Measurements from ENCODE around the gene POPDC3. TPM values are rescaled to one million over a fixed set of nuclear protein-coding genes. Genes with fewer than 3 reads are reported as not detected.

The POPDC3 gene
- total RNA-seq, 2 donors from 2014 or later = not detected

DNA sequence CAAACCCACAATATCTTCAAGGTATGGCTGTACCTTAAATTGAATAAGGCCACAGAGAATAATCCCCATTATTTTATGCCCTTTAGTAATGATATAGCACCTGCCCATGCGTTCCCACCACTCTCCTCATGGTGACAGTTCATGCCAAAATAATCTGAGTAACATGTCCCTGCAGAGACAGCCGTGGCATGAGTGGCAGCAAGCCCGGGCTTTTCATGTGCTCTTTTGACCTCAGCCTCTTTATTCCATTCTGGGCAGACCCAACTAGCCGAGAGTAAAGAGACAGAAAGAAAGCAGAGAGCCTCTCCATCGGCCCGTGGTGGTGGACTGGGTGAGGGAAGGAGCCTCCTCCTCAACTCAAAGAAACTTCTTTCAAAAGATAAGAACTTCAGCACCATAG lies 19.9 kb upstream of the POPDC3 start:
- DNase-seq = no peak
- no peak for ATAC-seq
- Histone ChIP-seq H3K9me3 (no peaks in the 10 kb centered on the region), H3K4me3 (no peak overlapping the region), H3K36me3 (replicated peaks in 1 of 2; ENCODE audit: insufficient read depth in 1 of 2, low read depth in 2 of 2) (no peaks in the 10 kb centered on the region), H3K27ac (no peak overlapping the region), H3K27me3 (no peaks in the 10 kb centered on the region), H3K4me1 (no peaks in the 10 kb centered on the region)
- intact Hi-C loops (cut with DNase I) = no loop called here
- TF ChIP-seq POLR2A (IDR thresholded peaks at IDR 0.05) (no peak), CTCF (IDR thresholded peaks at IDR 0.05) (no peak)
- 47 to 49% methylated on average over 6 of the region's 6 CpGs for WGBS, 2 donors

- Histone ChIP-seq H3K36me3 (replicated peaks in 1 of 2; ENCODE audit: insufficient read depth in 1 of 2, low read depth in 2 of 2) (no peaks in the 10 kb centered on the region), H3K27me3 (no peaks in the 10 kb centered on the region), H3K27ac (no peak overlapping the region), H3K9me3 (no peaks in the 10 kb centered on the region), H3K4me1 (no peaks in the 10 kb centered on the region), H3K4me3 (no peak overlapping the region)
- intact Hi-C loops (cut with DNase I) = no loop called here
- TF ChIP-seq POLR2A (IDR thresholded peaks at IDR 0.05) (no peak), CTCF (IDR thresholded peaks at IDR 0.05) (no peak)
- 80 to 89% methylated on average over 2 of the region's 2 CpGs for WGBS, 2 donors
- ATAC-seq (no peak), DNase-seq (no peak)
Observed at GRCh38 chr6:105196076-105196475, 16.3 kb upstream of the POPDC3 start.

- intact Hi-C loops (cut with DNase I) = no loop called here
- TF ChIP-seq POLR2A (IDR thresholded peaks at IDR 0.05) = no peak
- no peak for TF ChIP-seq CTCF (IDR thresholded peaks at IDR 0.05)
- H3K4me1 ChIP-seq = no peaks in the 10 kb centered on the region
- H3K27me3 ChIP-seq = no peaks in the 10 kb centered on the region
- ATAC-seq (no peak), DNase-seq (no peak)
- WGBS, 2 donors = 39 to 45% methylated on average over 3 of the region's 3 CpGs
- H3K4me3 ChIP-seq = no peak overlapping the region
- no peak overlapping the region for H3K27ac ChIP-seq
- H3K9me3 ChIP-seq = no peaks in the 10 kb centered on the region
- H3K36me3 ChIP-seq (replicated peaks in 1 of 2; ENCODE audit: insufficient read depth in 1 of 2, low read depth in 2 of 2) = no peaks in the 10 kb centered on the region
Observed at GRCh38 chr6:105194591-105194990, 14.8 kb upstream of the POPDC3 start.

DNA sequence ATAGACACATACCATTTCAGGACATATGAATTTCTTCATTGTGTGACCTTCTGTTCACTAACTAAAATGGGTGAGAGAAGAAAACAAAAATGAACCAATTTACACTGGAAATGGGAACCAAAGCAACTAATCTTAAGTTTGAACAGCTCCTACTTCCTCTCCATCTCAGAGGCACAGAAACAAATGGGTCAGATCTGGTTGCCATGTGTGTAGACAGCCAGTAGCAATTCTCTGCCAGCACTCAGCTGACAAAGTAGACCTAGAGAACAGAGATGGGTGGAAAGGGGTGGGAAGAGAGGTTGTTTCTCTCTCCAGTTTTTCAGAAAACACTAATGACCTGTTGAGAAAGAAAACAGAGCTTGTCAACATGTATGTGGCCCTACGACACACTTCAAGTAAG lies 14.3 kb upstream of the POPDC3 start:
- no peaks in the 10 kb centered on the region for H3K36me3 ChIP-seq (replicated peaks in 1 of 2; ENCODE audit: insufficient read depth in 1 of 2, low read depth in 2 of 2)
- TF ChIP-seq CTCF (IDR thresholded peaks at IDR 0.05) = no peak
- TF ChIP-seq POLR2A (IDR thresholded peaks at IDR 0.05) = no peak
- intact Hi-C loops (cut with DNase I) = no loop called here
- no peaks in the 10 kb centered on the region for H3K9me3 ChIP-seq
- H3K4me3 ChIP-seq = no peak overlapping the region
- H3K27ac ChIP-seq = no peak overlapping the region
- H3K4me1 ChIP-seq = no peaks in the 10 kb centered on the region
- no peaks in the 10 kb centered on the region for H3K27me3 ChIP-seq
- ATAC-seq = no peak
- WGBS, 2 donors = 53 to 73% methylated on average over 1 of the region's 1 CpG
- DNase-seq = no peak

DNA sequence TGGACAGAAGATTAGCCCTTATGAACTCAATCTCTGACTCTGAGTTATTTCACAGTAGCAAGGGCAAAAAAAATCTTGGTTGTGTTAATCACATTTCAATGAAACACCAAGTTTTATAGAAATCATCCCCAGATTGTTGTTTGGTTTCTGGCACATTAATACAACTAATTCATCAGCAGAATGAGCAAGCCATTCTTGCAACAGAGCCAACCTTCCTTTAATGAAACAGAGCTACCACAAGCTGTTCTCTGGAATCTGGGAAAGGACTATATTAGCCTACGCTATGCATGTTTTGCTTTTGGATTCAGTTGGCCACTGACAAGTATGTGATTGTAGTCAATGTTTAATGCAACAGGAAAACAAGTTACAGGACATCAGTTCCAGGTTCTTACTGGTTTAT lies 13.8 kb upstream of the POPDC3 start:
- Histone ChIP-seq H3K27me3 (no peaks in the 10 kb centered on the region), H3K36me3 (replicated peaks in 1 of 2; ENCODE audit: insufficient read depth in 1 of 2, low read depth in 2 of 2) (no peaks in the 10 kb centered on the region), H3K27ac (no peak overlapping the region), H3K4me1 (no peaks in the 10 kb centered on the region), H3K9me3 (no peaks in the 10 kb centered on the region), H3K4me3 (no peak overlapping the region)
- no peak for ATAC-seq
- intact Hi-C loops (cut with DNase I) = no loop called here
- DNase-seq = no peak
- TF ChIP-seq POLR2A (IDR thresholded peaks at IDR 0.05) (no peak), CTCF (IDR thresholded peaks at IDR 0.05) (no peak)
- 56 to 82% methylated on average over 1 of the region's 1 CpG for WGBS, 2 donors

Data from body of pancreas (tissue), 4 donors.